Measurements from ENCODE around the gene TMEM120B.

The TMEM120B gene

DNA sequence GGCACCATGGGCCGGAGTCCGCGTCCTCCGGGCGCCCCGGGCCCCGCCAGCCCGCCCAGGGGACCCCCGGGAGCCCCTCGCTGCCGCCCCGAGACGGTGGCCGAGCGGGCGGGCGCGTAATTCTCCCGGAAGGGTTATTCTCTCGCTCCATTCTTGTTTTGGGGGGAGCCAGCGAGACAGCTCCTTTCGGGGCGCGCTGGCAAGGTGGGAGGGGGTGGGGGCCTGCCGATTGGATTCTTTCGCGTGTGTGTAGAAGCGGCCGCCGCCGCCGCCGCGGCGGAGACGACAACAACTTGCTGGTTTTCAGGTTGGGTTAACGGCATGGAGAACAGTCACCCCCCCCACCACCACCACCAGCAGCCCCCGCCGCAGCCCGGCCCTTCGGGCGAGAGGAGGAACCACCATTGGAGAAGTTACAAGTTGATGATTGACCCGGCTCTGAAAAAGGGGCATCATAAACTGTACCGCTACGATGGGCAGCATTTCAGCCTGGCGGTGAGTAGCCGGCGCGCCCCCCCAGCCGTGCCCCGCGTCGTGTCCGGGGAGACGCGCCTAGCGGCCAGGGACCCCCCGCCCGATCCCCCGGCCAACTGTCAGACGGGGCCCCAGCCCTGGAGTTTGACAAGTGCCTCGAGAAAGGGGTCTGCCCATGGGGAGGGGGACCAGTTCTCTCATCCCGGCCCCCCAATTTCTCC lies 92.0 kb downstream of the TMEM120B start:
- peak; percentile 51 for DNase-seq (ENCODE audit: low read depth)

DNA sequence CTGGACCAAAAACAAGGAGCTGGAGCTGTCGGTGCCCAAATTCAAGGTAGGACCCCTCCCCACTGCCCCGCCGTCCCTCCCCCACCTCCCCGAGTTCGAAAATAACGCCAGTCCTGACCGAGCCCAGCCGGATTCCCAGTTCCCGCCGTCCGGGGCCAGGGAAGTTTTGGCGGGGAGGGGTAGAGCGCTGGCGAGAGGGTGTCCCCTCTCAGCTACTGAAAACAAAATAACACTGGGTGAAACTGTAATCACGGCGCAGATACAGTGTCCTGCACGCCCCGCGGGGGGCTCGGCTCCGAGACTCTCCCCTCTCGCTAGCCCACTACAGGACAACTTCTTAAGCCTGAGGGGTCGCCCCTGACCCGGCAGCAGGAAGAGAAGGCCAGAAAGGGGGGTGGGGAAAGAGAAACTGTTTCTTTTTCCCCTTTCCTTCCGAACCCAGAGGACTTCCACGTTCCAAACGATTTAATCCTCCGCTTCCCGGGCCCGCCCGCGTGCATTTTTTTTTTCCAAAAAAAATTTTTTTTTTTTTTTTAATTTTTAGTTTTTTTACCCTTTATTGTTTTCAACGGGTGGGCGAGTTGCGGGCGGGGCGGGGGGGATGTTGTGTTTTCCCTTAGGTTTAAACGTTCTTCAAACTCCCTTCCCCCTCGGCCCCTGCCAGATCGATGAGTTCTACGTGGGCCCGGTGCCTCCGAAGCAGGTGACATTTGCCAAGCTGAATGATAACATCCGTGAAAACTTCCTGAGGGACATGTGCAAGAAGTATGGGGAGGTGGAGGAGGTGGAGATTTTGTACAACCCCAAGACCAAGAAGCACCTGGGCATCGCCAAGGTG lies 92.8 kb downstream of the TMEM120B start:
- no peak for DNase-seq (ENCODE audit: low read depth)

GRCh38 chr12:121806009-121806545 lies 93.5 kb downstream of the TMEM120B start:
- DNase-seq (ENCODE audit: low read depth) = no peak

DNA sequence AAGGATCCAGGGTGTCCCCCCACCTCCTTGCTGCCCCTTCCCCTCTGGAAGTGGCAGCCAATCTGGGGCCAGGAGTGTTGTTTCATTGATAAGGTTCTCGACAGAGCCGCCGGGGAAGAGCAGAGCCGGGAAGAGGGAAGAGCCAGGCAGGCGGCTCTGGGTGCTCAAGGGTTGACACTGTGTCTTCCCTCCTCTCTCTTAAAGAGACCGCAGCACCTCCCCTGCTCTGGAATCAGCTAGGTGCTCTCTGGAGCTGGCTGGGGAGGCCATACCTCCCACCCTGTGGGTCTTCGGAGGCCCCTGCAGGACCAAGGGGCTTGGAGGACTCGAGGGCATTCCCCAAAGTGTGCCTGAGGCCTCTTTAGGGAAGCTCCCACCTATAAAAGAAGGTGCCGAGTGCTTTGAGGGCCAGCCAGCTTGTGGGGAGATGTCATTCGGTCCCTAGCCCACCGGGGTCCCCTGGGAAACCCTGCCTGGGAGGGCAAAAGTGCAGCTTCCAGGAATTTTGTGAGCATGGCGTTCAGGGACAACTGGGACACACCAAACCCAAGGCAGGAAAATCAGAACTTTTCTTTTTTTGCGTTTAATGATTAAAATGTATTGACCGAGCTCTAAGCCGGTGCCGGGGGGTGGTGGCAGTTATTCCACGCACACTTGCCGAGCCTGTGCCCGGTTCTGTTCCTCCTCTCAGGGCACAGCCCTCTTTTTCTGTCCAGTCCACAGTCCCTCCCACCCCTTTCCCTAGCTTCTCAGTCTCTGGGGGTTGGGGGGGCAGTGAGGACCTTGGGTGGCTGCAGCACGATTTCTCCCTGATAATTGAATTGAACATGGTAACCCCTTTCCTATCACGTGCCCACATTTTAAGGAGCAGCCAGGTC lies 94.2 kb downstream of the TMEM120B start:
- no peak for DNase-seq (ENCODE audit: low read depth)

GRCh38 chr12:121807642-121808347 lies 95.2 kb downstream of the TMEM120B start:
- no peak for DNase-seq (ENCODE audit: low read depth)

GRCh38 chr12:121808623-121809022 lies 96.1 kb downstream of the TMEM120B start:
- no peak for DNase-seq (ENCODE audit: low read depth)

DNA sequence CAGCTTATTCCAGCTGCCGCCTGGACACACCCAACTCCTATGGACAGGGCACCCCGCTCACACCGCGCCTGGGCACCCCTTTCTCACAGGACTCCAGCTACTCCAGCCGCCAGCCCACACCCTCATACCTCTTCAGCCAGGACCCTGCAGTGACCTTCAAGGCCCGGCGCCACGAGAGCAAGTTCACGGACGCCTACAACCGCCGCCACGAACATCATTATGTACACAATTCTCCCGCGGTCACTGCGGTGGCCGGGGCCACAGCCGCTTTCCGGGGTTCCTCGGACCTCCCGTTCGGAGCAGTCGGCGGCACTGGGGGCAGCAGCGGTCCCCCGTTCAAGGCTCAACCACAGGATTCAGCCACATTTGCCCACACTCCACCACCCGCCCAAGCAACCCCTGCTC lies 97.2 kb downstream of the TMEM120B start:
- no peak for DNase-seq (ENCODE audit: low read depth)

- no peak for DNase-seq (ENCODE audit: low read depth)
These were observed 97.8 kb downstream of the TMEM120B start for GRCh38 chr12:121810234-121810817.

DNA sequence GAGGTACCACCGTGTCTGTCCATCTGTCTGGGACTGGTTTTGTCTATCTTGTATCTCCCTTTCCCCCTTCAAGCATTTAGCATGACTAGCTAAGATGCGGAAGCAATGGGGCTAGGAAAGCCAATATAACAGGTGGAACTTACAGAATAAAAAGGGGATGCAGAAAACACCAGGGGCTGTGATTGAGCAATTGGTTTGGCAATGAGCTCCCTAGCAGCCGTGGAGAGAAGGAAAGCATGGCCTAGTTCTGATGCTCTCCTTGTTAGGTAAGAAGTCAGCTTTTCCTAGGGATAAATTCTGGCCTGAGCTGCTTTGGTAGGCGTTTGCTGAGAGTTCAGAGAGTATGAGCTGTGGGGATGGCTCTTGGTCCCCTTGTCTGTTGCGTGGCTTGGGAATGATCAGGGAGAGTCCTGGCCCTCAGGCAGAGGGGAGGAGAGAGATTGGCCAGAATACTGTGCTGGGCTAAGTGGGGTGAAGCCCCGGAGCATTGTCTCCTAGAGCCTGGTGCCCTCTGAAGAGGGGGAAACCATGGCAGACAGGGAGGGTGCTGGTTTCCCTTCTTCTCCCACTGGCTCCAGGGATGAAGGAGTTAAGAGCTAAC lies 98.4 kb downstream of the TMEM120B start:
- no peak for DNase-seq (ENCODE audit: low read depth)

DNA sequence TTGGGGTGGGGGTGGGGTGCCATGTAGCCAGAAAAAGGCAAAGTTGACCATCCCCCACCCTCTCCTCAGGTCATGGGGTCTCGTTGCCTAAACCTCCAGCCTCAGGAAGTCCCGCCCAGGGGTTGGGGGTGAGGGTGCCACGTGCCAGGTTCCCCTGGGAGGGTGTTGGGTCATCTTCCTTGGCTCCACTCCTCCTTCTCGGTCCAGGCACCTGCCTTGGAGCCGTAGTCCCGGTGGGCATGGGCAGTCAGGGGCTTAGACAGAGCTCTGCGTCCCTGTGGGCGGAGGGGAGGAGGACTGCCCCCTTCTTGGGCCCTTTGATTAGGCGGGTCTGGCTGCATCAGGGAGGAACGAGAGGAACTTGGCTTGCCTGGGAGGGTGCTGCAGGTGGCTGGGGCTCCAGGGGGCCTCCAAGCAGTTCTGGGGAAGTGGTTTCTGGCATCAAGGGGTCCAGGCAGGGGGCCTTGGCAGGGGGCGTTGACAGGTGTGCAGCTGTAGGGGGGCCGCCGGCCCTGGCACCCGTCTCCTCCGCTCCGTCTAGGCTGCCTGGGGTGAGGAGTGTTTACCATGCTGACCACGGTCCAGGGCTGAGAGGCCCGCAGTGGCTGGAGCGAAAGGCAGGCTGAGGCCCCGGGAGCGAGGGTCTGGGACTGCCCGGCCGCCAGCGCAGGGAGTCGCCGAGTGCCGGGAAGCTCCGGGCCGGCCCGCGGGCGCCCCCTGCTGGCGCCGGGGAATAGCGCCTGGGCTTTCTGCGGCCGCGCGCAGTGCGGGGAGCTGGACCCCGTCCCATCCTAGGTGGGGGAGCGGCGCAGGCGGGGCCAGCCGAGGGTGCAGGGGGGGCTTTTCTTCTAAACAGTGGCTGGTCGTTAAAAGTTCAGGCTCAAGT lies 99.1 kb downstream of the TMEM120B start:
- DNase-seq (ENCODE audit: low read depth) = peak; percentile 63

DNA sequence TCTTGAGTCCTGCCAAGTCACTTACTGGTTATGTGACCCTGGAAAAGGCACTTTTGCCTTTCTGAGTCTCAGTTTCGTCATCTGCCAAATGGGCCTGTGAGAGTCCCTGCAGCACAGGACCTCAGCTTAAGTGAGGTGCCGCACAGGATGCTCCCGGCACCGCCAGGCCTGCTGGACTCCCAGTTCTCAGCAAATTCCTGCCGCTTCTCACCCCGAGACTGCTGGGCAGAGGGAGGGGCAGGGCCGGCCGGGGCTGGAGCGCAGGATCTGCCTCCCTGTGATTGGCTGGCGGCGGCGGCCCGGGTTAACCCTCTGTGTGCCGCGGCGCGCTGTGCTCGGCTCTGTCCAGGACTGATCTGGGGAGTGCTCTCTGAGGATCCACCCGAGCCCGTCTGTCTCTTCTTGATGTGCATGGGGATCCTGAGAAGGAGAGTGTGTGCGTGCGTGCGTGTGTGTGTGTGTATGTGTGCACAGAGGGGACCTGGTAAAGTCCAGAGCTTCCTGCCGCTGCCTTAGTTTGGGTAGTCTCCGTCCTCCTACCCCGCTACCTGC lies 99.8 kb downstream of the TMEM120B start:
- DNase-seq (ENCODE audit: low read depth) = no peak

- DNase-seq (ENCODE audit: low read depth) = no peak
These were observed 100.7 kb downstream of the TMEM120B start for GRCh38 chr12:121812921-121813896.

DNA sequence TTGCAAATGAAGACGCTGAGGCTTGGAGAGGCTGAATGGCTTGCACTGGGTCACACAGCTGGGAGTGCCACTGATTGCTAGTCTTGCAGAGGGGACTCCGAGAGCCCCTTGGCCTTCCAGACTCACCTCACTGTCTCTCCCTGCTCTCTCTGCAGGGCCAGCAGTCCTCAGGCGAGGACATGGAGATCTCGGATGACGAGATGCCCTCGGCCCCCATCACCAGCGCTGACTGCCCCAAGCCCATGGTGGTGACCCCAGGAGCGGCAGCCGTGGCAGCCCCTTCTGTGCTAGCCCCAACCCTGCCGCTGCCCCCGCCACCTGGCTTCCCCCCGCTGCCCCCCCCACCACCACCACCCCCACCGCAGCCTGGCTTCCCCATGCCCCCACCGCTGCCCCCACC lies 101.4 kb downstream of the TMEM120B start:
- no peak for DNase-seq (ENCODE audit: low read depth)

GRCh38 chr12:121814429-121815119 lies 102.0 kb downstream of the TMEM120B start:
- DNase-seq (ENCODE audit: low read depth) = no peak

GRCh38 chr12:121815263-121815662 lies 102.7 kb downstream of the TMEM120B start:
- DNase-seq (ENCODE audit: low read depth) = no peak

- no peak for DNase-seq (ENCODE audit: low read depth)
These were observed 104.5 kb downstream of the TMEM120B start for GRCh38 chr12:121816925-121817647.

- DNase-seq (ENCODE audit: low read depth) = no peak
These were observed 105.1 kb downstream of the TMEM120B start for GRCh38 chr12:121817648-121818043.
